Neural progenitor cell (in vitro differentiated cells): Measurements from ENCODE around the gene MUSTN1. TPM values are rescaled to one million over a fixed set of nuclear protein-coding genes. Genes with fewer than 3 reads are reported as not detected.
A peak's percentile ranks its signal among the peaks of the same experiment; 100 is the strongest.

Experiments
- DNase-seq: peaks from one replicate; pipeline ENCODE4 v3.0.0-alpha.2; 2016; ENCODE audit warnings: low spot score
- H2AFZ ChIP-seq: fragments of 200-600 bp; sonication (generic); replicated peaks from 2 replicates; pipeline ENCODE4 v1.6.1; 2016; ENCODE audit warnings: antibody characterized with exemption
- H3F3A ChIP-seq: fragments of 200-600 bp; sonication (generic); 2 replicates; pipeline ENCODE4 v1.6.1; 2016; ENCODE audit warnings: antibody characterized with exemption, low read depth
- H3K27ac ChIP-seq: fragments of 200-600 bp; sonication (generic); 2 replicates; pipeline ENCODE4 v1.5.1; 2016; ENCODE audit warnings: mild to moderate bottlenecking
- H3K27me3 ChIP-seq: fragments of 200-600 bp; sonication (generic); 2 replicates; pipeline ENCODE4 v1.6.1; 2016; ENCODE audit warnings: mild to moderate bottlenecking, moderate library complexity
- H3K36me3 ChIP-seq: fragments of 200-600 bp; sonication (generic); 2 replicates; pipeline ENCODE4 v1.5.1; 2016
- H3K4me1 ChIP-seq: fragments of 200-600 bp; sonication (generic); 2 replicates; pipeline ENCODE4 v1.6.1; 2016; ENCODE audit warnings: mixed run types
- H3K4me2 ChIP-seq: fragments of 200-600 bp; sonication (generic); 2 replicates; pipeline ENCODE4 v1.6.1; 2016
- H3K4me3 ChIP-seq: fragments of 200-600 bp; sonication (generic); 2 replicates; pipeline ENCODE4 v1.5.1; 2016
- H3K79me2 ChIP-seq: fragments of 200-600 bp; sonication (generic); 2 replicates; pipeline ENCODE4 v1.6.1; 2016; ENCODE audit warnings: low read depth
- H3K9ac ChIP-seq: fragments of 200-600 bp; sonication (generic); 2 replicates; pipeline ENCODE4 v1.6.1; 2016
- H3K9me3 ChIP-seq: fragments of 200-600 bp; sonication (generic); 2 replicates; pipeline ENCODE4 v1.5.1; 2016; ENCODE audit warnings: low read depth
- H4K20me1 ChIP-seq: fragments of 200-600 bp; sonication (generic); 2 replicates; pipeline ENCODE4 v1.6.1; 2016; ENCODE audit warnings: low read depth
- H3K27ac Mint-ChIP-seq: 3 replicates; pipeline ENCODE4 v1.8.0; 2021; ENCODE audit warnings: mixed read lengths
- H3K27me3 Mint-ChIP-seq: 2 replicates; pipeline ENCODE4 v1.8.0; 2022; ENCODE audit warnings: low read depth, mild to moderate bottlenecking, inconsistent platforms, moderate library complexity, mixed read lengths; ENCODE audit not compliant: insufficient read depth
- H3K36me3 Mint-ChIP-seq: 3 replicates; pipeline ENCODE4 v1.8.0; 2021; ENCODE audit warnings: mixed read lengths
- H3K4me1 Mint-ChIP-seq: 3 replicates; pipeline ENCODE4 v1.8.0; 2021; ENCODE audit warnings: mixed read lengths
- H3K4me3 Mint-ChIP-seq: 3 replicates; pipeline ENCODE4 v1.8.0; 2021; ENCODE audit warnings: mild to moderate bottlenecking, moderate library complexity, mixed read lengths
- H3K9me3 Mint-ChIP-seq: 3 replicates; pipeline ENCODE4 v1.8.0; 2020; ENCODE audit warnings: mixed read lengths
- EZH2 ChIP-seq: fragments of 200-600 bp; sonication (generic); IDR thresholded peaks from 2 replicates; pipeline ENCODE4 v1.6.1; 2017; ENCODE audit warnings: antibody characterized with exemption, mild to moderate bottlenecking, moderate library complexity
- EZH2phosphoT487 ChIP-seq: fragments of 200-600 bp; sonication (generic); IDR thresholded peaks from 2 replicates; pipeline ENCODE4 v1.6.1; 2017; ENCODE audit warnings: antibody characterized with exemption
- total RNA-seq: library from RNA; depleted of rRNA; stranded (reverse); fragments of >200 nt; gene quantifications from 2 replicates; pipeline ENCODE4 v1.2.3, GENCODE V29; 2015; ENCODE audit warnings: low replicate concordance
- TF ChIP-seq, protein P1 (sequence below): fragments of 200-600 bp; sonication (generic); IDR thresholded peaks from 2 replicates; pipeline ENCODE4 v1.5.1; 2017; ENCODE audit warnings: antibody characterized with exemption, mild to moderate bottlenecking

MUSTN1 gene
- total RNA-seq, 1 donor from 2014 or later, result 2.0 TPM

DNA sequence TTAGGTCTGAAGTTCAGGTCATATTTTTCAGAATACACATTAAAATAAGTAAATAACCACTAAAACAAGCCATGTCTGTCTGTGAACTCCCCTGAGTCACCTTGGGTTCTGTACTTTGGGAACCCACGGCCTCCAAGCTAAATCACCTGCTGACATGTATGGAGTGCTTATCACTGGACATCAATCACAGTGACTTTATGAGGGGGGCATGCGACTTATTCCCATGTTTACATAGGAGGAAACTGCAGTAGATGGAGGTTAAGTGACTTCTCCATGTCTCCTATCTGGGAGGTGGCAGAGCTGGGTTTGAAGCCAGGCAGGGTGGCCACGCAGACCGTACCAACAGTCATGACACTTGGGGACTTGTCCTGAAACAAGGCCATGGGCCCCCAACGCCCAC, 12.5 kb downstream of the MUSTN1 start:
- no peak overlapping the region for H2AFZ ChIP-seq
- Mint-ChIP-seq H3K36me3 (no peaks in the 10 kb centered on the region), H3K4me3 (no peak overlapping the region), H3K27me3 (peaks cover 11% of the 10 kb centered on the region), H3K9me3 (no peaks in the 10 kb centered on the region), H3K27ac (no peak overlapping the region), H3K4me1 (peaks cover 17% of the 10 kb centered on the region)
- no peaks in the 10 kb centered on the region for H3K27me3 ChIP-seq
- peaks cover 4% of the 10 kb centered on the region for H3F3A ChIP-seq
- no peak overlapping the region for H3K4me3 ChIP-seq
- no peak overlapping the region for H3K9ac ChIP-seq
- no peaks in the 10 kb centered on the region for H3K79me2 ChIP-seq
- H4K20me1 ChIP-seq, result no peaks in the 10 kb centered on the region
- no peak overlapping the region for H3K27ac ChIP-seq
- no peaks in the 10 kb centered on the region for H3K36me3 ChIP-seq
- no peaks in the 10 kb centered on the region for H3K9me3 ChIP-seq
- no peak for TF ChIP-seq EZH2
- TF ChIP-seq, protein P1, sequence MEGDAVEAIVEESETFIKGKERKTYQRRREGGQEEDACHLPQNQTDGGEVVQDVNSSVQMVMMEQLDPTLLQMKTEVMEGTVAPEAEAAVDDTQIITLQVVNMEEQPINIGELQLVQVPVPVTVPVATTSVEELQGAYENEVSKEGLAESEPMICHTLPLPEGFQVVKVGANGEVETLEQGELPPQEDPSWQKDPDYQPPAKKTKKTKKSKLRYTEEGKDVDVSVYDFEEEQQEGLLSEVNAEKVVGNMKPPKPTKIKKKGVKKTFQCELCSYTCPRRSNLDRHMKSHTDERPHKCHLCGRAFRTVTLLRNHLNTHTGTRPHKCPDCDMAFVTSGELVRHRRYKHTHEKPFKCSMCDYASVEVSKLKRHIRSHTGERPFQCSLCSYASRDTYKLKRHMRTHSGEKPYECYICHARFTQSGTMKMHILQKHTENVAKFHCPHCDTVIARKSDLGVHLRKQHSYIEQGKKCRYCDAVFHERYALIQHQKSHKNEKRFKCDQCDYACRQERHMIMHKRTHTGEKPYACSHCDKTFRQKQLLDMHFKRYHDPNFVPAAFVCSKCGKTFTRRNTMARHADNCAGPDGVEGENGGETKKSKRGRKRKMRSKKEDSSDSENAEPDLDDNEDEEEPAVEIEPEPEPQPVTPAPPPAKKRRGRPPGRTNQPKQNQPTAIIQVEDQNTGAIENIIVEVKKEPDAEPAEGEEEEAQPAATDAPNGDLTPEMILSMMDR, result no peak
- no peak for TF ChIP-seq EZH2phosphoT487
- no peak for DNase-seq
- no peak overlapping the region for H3K4me2 ChIP-seq
- H3K4me1 ChIP-seq, result peaks cover 10% of the 10 kb centered on the region

DNA sequence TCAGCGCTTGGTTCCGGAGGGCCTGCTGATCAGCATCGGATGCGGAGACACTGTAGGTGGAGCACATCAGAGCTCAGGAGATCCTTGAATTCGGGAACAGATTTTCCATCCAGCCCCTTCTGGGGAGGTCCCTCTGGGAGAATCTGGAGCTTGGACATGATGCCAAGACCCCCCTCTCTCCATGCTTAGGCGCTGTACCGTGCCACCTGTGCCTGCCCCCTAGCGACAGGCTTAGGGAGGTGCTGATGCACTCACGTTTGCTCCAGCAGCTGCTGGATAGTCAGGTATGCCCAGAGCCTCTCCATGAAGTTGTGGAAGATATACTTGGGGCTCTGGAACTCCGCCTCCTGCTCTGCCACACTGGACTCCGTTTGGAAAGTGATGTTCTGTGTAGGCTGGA, 14.1 kb downstream of the MUSTN1 start:
- Mint-ChIP-seq H3K27me3 (peaks cover 6% of the 10 kb centered on the region), H3K4me1 (peaks cover 17% of the 10 kb centered on the region), H3K4me3 (no peak overlapping the region), H3K9me3 (no peaks in the 10 kb centered on the region), H3K36me3 (no peaks in the 10 kb centered on the region), H3K27ac (peak overlapping the region; percentile 63)
- H3K4me3 ChIP-seq, result no peak overlapping the region
- no peaks in the 10 kb centered on the region for H3K27me3 ChIP-seq
- no peak overlapping the region for H3K27ac ChIP-seq
- peaks cover 10% of the 10 kb centered on the region for H3K4me1 ChIP-seq
- peak overlapping the region; percentile 57 for H2AFZ ChIP-seq
- no peak overlapping the region for H3K9ac ChIP-seq
- H3K79me2 ChIP-seq, result no peaks in the 10 kb centered on the region
- no peaks in the 10 kb centered on the region for H4K20me1 ChIP-seq
- no peak overlapping the region for H3K4me2 ChIP-seq
- peak; percentile 76 for DNase-seq
- TF ChIP-seq EZH2, result no peak
- TF ChIP-seq, protein P1, result peak; percentile 81
- H3K36me3 ChIP-seq, result no peaks in the 10 kb centered on the region
- peaks cover 4% of the 10 kb centered on the region for H3F3A ChIP-seq
- no peaks in the 10 kb centered on the region for H3K9me3 ChIP-seq

GRCh38 chr3:52819936-52820335, 14.9 kb downstream of the MUSTN1 start:
- no peaks in the 10 kb centered on the region for H3K79me2 ChIP-seq
- H2AFZ ChIP-seq, result peak overlapping the region; percentile 57
- H3K27me3 ChIP-seq, result no peaks in the 10 kb centered on the region
- H3K4me3 Mint-ChIP-seq, result no peak overlapping the region
- H3K9ac ChIP-seq, result no peak overlapping the region
- H3K9me3 Mint-ChIP-seq, result no peaks in the 10 kb centered on the region
- DNase-seq, result peak; percentile 55
- no peaks in the 10 kb centered on the region for H3K9me3 ChIP-seq
- H4K20me1 ChIP-seq, result no peaks in the 10 kb centered on the region
- peak overlapping the region; percentile 22 for H3K4me2 ChIP-seq
- peaks cover 17% of the 10 kb centered on the region for H3K4me1 Mint-ChIP-seq
- no peak overlapping the region for H3K27ac ChIP-seq
- peak overlapping the region; percentile 85 for H3K27ac Mint-ChIP-seq
- TF ChIP-seq EZH2 (no peak), EZH2phosphoT487 (no peak)
- TF ChIP-seq, protein P1, result no peak
- peaks cover 10% of the 10 kb centered on the region for H3K4me1 ChIP-seq
- H3K36me3 Mint-ChIP-seq, result no peaks in the 10 kb centered on the region
- H3F3A ChIP-seq, result peaks cover 4% of the 10 kb centered on the region
- no peak overlapping the region for H3K4me3 ChIP-seq
- H3K27me3 Mint-ChIP-seq, result peaks cover 5% of the 10 kb centered on the region
- H3K36me3 ChIP-seq, result no peaks in the 10 kb centered on the region
